ENCODE results near the gene CACNA1S. TPM values are rescaled to one million over a fixed set of nuclear protein-coding genes. Genes with fewer than 3 reads are reported as not detected.
A peak's percentile ranks its signal among the peaks of the same experiment; 100 is the strongest.

The CACNA1S gene
- total and polyA plus RNA-seq, 2 donors (not counting 1 experiment from before 2014, with no cell fraction given) = not detected

- DNase-seq (no peak), ATAC-seq (ENCODE audit: low read depth) (no peak)
- WGBS (ENCODE audit: insufficient coverage) = 98% methylated on average over 23 of the region's 25 CpGs
- no peak overlapping the region for H3K4me3 ChIP-seq (ENCODE audit: control extremely low read depth in 1 of 5, extremely low read depth in 1 of 5, insufficient read depth in 1 of 5, low read depth in 2 of 5, low read length in 4 of 5)
- H3K36me3 ChIP-seq (replicated peaks in 1 of 2; ENCODE audit: control extremely low read depth in 1 of 2, control insufficient read depth in 1 of 2, extremely low read depth in 1 of 2, insufficient read depth in 2 of 2, low read length in 1 of 2) = no peaks in the 10 kb centered on the region
- H3K4me2 ChIP-seq (replicated peaks; ENCODE audit: low read depth, low read length, poor library complexity, severe bottlenecking) = peak overlapping the region; percentile 96
- Mint-ChIP-seq H3K4me1 (peaks cover 12% of the 10 kb centered on the region), H3K9me3 (ENCODE audit: insufficient read depth) (no peaks in the 10 kb centered on the region), H3K27me3 (peaks cover 29% of the 10 kb centered on the region), H3K4me3 (peak overlapping the region; percentile 29), H3K27ac (no peak overlapping the region)
- ChIA-PET POLR2A (no interaction called here), CTCF (interaction anchor here (1.1 to 3.3 kb wide), 6 partner anchors 29 to 312 kb away, joined by 4 to 46 read pairs (median 10); no protein-coding TSS in a partner anchor)
- H3K27ac ChIP-seq (ENCODE audit: low read length in 2 of 2) = no peak overlapping the region
- H3K4me1 ChIP-seq (ENCODE audit: control insufficient read depth in 2 of 2, insufficient read depth in 2 of 2, low read length in 2 of 2) = peaks cover 8 to 20% of the 10 kb centered on the region in 2 donors
- intact Hi-C loops (cut with micrococcal nuclease) = loop anchor here (2.0 kb wide), 1 partner anchor 493 kb away; no protein-coding TSS in a partner anchor
- peak overlapping the region; percentile 95 for H2AFZ ChIP-seq (ENCODE audit: insufficient read depth, low read depth, low read length, poor library complexity, severe bottlenecking)
- no peak for TF ChIP-seq EZH2 (IDR thresholded peaks at IDR 0.05; ENCODE audit: borderline replicate concordance, insufficient read depth, low read depth, low read length, poor library complexity, severe bottlenecking)
- no peak for TF ChIP-seq CTCF (IDR thresholded peaks at IDR 0.05)
- H3K27me3 ChIP-seq (replicated peaks in 1 of 4; ENCODE audit: control extremely low read depth in 1 of 4, control insufficient read depth in 3 of 4, insufficient read depth in 4 of 4, low read length in 3 of 4) = peaks cover 0 to 32% (median 14%) of the 10 kb centered on the region in 4 experiments
- H3K79me2 ChIP-seq (ENCODE audit: control insufficient read depth, insufficient read depth, low read length) = no peaks in the 10 kb centered on the region
- H4K20me1 ChIP-seq (ENCODE audit: control insufficient read depth, insufficient read depth, low read length, poor library complexity, severe bottlenecking) = no peaks in the 10 kb centered on the region
- peaks cover 0 to 5% (median 0%) of the 10 kb centered on the region in 3 donors for H3K9me3 ChIP-seq (ENCODE audit: control extremely low read depth in 1 of 3, control insufficient read depth in 2 of 3, insufficient read depth in 1 of 3, low read length in 2 of 3)
- H3K9ac ChIP-seq (ENCODE audit: low read length) = no peak overlapping the region
These were observed 3.2 kb upstream of the CACNA1S start for GRCh38 chr1:201115390-201115937.

Data from B cell (primary cell).